MM.1S (cell line): ENCODE results near the gene TMC8.

ENCODE experiments used
- DNase-seq: peaks from one replicate; pipeline ENCODE4 v3.0.0-alpha.2; 2015
- H2AFZ ChIP-seq: fragments of 300-600 bp; sonication (generic); 2 replicates; pipeline ENCODE4 v1.6.0; 2016; ENCODE audit warnings: antibody characterized with exemption, low read length
- H3F3A ChIP-seq: fragments of 300-600 bp; sonication (generic); 2 replicates; pipeline ENCODE4 v1.6.1; 2016; ENCODE audit warnings: mild to moderate bottlenecking, antibody characterized with exemption, low read length, moderate library complexity, mixed read lengths; ENCODE audit not compliant: insufficient read depth
- H3K27ac ChIP-seq: fragments of 300-600 bp; sonication (generic); 2 replicates; pipeline ENCODE4 v1.5.1; 2016; ENCODE audit warnings: mild to moderate bottlenecking, low read length
- H3K27me3 ChIP-seq: fragments of 300-600 bp; sonication (generic); replicated peaks from 2 replicates; pipeline ENCODE4 v1.6.0; 2016; ENCODE audit warnings: low read length; ENCODE audit not compliant: insufficient read depth
- H3K36me3 ChIP-seq: fragments of 300-600 bp; sonication (generic); replicated peaks from 2 replicates; pipeline ENCODE4 v1.6.1; 2016; ENCODE audit warnings: mild to moderate bottlenecking, low read length, mixed read lengths; ENCODE audit not compliant: insufficient read depth
- H3K4me1 ChIP-seq: fragments of 300-600 bp; sonication (generic); 2 replicates; pipeline ENCODE4 v1.6.1; 2016; ENCODE audit warnings: low read length, mixed read lengths
- H3K4me2 ChIP-seq: fragments of 300-600 bp; sonication (generic); 2 replicates; pipeline ENCODE4 v1.6.0; 2016; ENCODE audit warnings: low read depth, low read length
- H3K4me3 ChIP-seq: fragments of 300-600 bp; sonication (generic); 2 replicates; pipeline ENCODE4 v1.5.1; 2016; ENCODE audit warnings: low read length, mixed read lengths
- H3K79me2 ChIP-seq: fragments of 300-600 bp; sonication (generic); 2 replicates; pipeline ENCODE4 v1.6.1; 2016; ENCODE audit warnings: mixed run types, low read length, mixed read lengths
- H3K9ac ChIP-seq: fragments of 300-600 bp; sonication (generic); 2 replicates; pipeline ENCODE4 v1.6.1; 2016; ENCODE audit warnings: low read length, mixed read lengths
- H3K9me2 ChIP-seq: fragments of 300-600 bp; sonication (generic); replicated peaks from 2 replicates; pipeline ENCODE4 v1.6.1; 2016; ENCODE audit warnings: mild to moderate bottlenecking, low read length, mixed read lengths; ENCODE audit not compliant: insufficient read depth
- H3K9me3 ChIP-seq: fragments of 300-600 bp; sonication (generic); replicated peaks from 2 replicates; pipeline ENCODE4 v1.6.1; 2016; ENCODE audit warnings: mild to moderate bottlenecking, low read length, mixed read lengths; ENCODE audit not compliant: insufficient read depth
- H4K20me1 ChIP-seq: fragments of 300-600 bp; sonication (generic); 2 replicates; pipeline ENCODE4 v1.6.1; 2016; ENCODE audit warnings: mild to moderate bottlenecking, low read length, moderate library complexity, mixed read lengths; ENCODE audit not compliant: insufficient read depth
- EZH2 ChIP-seq: fragments of 300-600 bp; sonication (generic); optimal IDR thresholded peaks from 2 replicates; pipeline ENCODE3; 2017; ENCODE audit warnings: low read depth, mild to moderate bottlenecking, antibody characterized with exemption, low read length, mixed read lengths
- EZH2phosphoT487 ChIP-seq: fragments of 300-600 bp; sonication (generic); IDR thresholded peaks from 2 replicates; pipeline ENCODE4 v1.6.1; 2018; ENCODE audit warnings: antibody characterized with exemption, low read length
- TF ChIP-seq, protein P1 (sequence below): fragments of 300-600 bp; sonication (generic); IDR thresholded peaks from 2 replicates; pipeline ENCODE4 v1.5.1; 2016; ENCODE audit warnings: antibody characterized with exemption, low read length, mixed read lengths

The TMC8 gene

DNA sequence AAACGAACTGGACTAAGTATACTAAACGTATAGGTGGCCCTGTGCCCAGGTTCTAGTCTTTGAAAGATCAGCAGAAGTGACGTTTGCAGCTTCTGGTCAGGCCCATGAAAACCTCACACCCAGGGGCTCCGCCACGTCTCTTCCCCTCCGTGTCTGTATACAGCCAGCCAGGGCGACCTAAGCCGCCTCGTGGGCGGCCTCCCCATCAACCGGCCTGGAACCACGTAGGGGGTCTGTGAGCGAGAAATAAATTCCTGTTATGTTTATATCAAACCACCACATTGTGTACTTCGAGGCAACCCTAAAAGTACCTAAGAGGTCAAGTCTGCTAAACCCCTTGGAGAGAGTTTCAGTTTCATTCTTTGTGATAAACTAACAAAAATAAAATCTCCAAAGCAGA, 49.5 kb downstream of the TMC8 start:
- Histone ChIP-seq H3K27me3 (no peaks in the 10 kb centered on the region), H3K79me2 (peaks cover 64% of the 10 kb centered on the region), H3F3A (peaks cover 29% of the 10 kb centered on the region), H3K27ac (peak overlapping the region; percentile 47; the same call in 1 of the 2 replicates), H3K9me2 (no peaks in the 10 kb centered on the region), H3K9me3 (no peaks in the 10 kb centered on the region), H3K9ac (no peak overlapping the region; the same call in 1 of the 2 replicates), H2AFZ (no peak overlapping the region), H3K4me3 (no peak overlapping the region), H3K4me1 (peaks cover 32% of the 10 kb centered on the region), H3K4me2 (peak overlapping the region; percentile 43; the same call in 1 of the 2 replicates), H4K20me1 (no peaks in the 10 kb centered on the region), H3K36me3 (peaks cover 4% of the 10 kb centered on the region; the same call in 1 of the 2 replicates)
- peak; percentile 52 for DNase-seq
- TF ChIP-seq, protein P1, sequence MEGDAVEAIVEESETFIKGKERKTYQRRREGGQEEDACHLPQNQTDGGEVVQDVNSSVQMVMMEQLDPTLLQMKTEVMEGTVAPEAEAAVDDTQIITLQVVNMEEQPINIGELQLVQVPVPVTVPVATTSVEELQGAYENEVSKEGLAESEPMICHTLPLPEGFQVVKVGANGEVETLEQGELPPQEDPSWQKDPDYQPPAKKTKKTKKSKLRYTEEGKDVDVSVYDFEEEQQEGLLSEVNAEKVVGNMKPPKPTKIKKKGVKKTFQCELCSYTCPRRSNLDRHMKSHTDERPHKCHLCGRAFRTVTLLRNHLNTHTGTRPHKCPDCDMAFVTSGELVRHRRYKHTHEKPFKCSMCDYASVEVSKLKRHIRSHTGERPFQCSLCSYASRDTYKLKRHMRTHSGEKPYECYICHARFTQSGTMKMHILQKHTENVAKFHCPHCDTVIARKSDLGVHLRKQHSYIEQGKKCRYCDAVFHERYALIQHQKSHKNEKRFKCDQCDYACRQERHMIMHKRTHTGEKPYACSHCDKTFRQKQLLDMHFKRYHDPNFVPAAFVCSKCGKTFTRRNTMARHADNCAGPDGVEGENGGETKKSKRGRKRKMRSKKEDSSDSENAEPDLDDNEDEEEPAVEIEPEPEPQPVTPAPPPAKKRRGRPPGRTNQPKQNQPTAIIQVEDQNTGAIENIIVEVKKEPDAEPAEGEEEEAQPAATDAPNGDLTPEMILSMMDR = no peak
- TF ChIP-seq EZH2 = no peak
- no peak for TF ChIP-seq EZH2phosphoT487

DNA sequence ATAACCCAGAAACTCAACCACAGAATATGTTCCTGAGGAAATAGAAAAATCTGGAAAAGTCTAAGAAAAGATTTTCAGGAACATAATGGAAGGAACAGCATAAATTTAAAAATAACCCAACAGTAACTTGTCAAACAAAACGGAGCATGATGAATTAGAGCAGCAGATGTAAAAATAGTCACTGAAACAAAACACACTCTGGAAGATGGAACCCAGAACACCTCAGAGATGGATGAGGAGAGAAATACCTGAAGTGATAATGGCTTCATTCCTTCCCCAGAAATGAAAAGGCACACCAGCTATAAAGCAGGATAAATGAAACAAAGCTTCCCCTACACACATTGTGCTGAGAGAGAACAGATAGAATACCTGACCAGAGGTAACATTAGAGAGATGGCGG, 49.9 kb downstream of the TMC8 start:
- H4K20me1 ChIP-seq = no peaks in the 10 kb centered on the region
- H3F3A ChIP-seq = peaks cover 26% of the 10 kb centered on the region
- no peak overlapping the region; the same call in 1 of the 2 replicates for H3K9ac ChIP-seq
- peaks cover 4% of the 10 kb centered on the region; the same call in 1 of the 2 replicates for H3K36me3 ChIP-seq
- peaks cover 69% of the 10 kb centered on the region for H3K79me2 ChIP-seq
- no peaks in the 10 kb centered on the region for H3K9me3 ChIP-seq
- no peaks in the 10 kb centered on the region for H3K27me3 ChIP-seq
- no peak overlapping the region for H2AFZ ChIP-seq
- TF ChIP-seq, protein P1 = no peak
- no peak for TF ChIP-seq EZH2phosphoT487
- TF ChIP-seq EZH2 = no peak
- H3K4me2 ChIP-seq = peak overlapping the region; percentile 43; the same call in 1 of the 2 replicates
- 0 out of 2 replicates have a peak overlapping the region, but pooled peaks have one; percentile 8 for H3K4me3 ChIP-seq
- DNase-seq = no peak
- peak overlapping the region; percentile 47 for H3K27ac ChIP-seq
- no peaks in the 10 kb centered on the region for H3K9me2 ChIP-seq
- peaks cover 31% of the 10 kb centered on the region for H3K4me1 ChIP-seq

DNA sequence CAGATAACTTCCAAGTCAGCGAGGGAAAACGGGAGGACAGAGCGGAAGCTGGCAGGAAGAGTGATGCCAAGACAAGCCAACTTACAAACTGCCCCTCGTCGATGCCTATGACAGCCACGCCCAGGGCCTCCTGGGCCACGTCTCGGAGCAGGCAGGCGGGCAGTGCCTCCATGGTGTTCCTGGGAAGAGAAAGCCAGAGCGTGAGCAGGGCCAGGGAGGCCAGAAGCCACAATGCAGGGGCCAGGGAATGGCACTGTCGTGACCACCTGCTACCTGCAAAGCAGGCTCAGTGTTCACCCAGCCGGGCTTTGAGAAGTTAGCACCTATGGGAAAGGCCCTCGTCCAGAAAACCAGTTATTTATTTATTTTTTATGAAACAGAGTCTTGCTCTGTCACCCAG, 51.9 kb downstream of the TMC8 start:
- Histone ChIP-seq H3K79me2 (peaks cover 73% of the 10 kb centered on the region), H3K36me3 (peaks cover 4% of the 10 kb centered on the region; the same call in 1 of the 2 replicates), H3K4me1 (peaks cover 27% of the 10 kb centered on the region), H3K27me3 (no peaks in the 10 kb centered on the region), H4K20me1 (no peaks in the 10 kb centered on the region), H3K4me2 (no peak overlapping the region), H3K9me3 (no peaks in the 10 kb centered on the region), H3K9ac (no peak overlapping the region), H3K9me2 (no peaks in the 10 kb centered on the region), H3F3A (peaks cover 19% of the 10 kb centered on the region), H2AFZ (no peak overlapping the region), H3K4me3 (no peak overlapping the region), H3K27ac (no peak overlapping the region)
- DNase-seq = no peak
- TF ChIP-seq EZH2 (no peak), EZH2phosphoT487 (no peak)
- TF ChIP-seq, protein P1 = no peak
